Fibroblast of lung (primary cell): ENCODE results near the gene DEFB113. TPM values are rescaled to one million over a fixed set of nuclear protein-coding genes. Genes with fewer than 3 reads are reported as not detected.
"Not testable (repeated sequence)": the region's sequence is repeated elsewhere in the genome, so short reads cannot be mapped to it uniquely, and the experiment has no call there.

Experiments
- DNase-seq, 2 donors: peaks; one replicate each; pipeline versions ENCODE4 v3.0.0 to v3.0.0-alpha.2; 2010; ENCODE audit warnings: low read depth in 2 of 2
- H2AFZ ChIP-seq: 2 replicates; pipeline ENCODE4 v1.5.1; 2012; ENCODE audit warnings: low read length, control low read depth, inconsistent platforms
- H3K27ac ChIP-seq: 2 replicates; pipeline ENCODE4 v1.5.1; 2011; ENCODE audit warnings: low read length, control low read depth; ENCODE audit not compliant: insufficient read depth
- H3K27me3 ChIP-seq: 2 replicates; pipeline ENCODE4 v1.5.1; 2011; ENCODE audit warnings: mild to moderate bottlenecking, low read length; ENCODE audit not compliant: control insufficient read depth, insufficient read depth
- H3K36me3 ChIP-seq: 2 replicates; pipeline ENCODE4 v1.5.1; 2011; ENCODE audit warnings: low read length; ENCODE audit not compliant: control insufficient read depth, insufficient read depth
- H3K4me1 ChIP-seq: 2 replicates; pipeline ENCODE4 v1.5.1; 2011; ENCODE audit warnings: low read length; ENCODE audit not compliant: control insufficient read depth, insufficient read depth; ENCODE audit errors: extremely low read depth
- H3K4me2 ChIP-seq: 2 replicates; pipeline ENCODE4 v1.5.1; 2011; ENCODE audit warnings: low read length, control low read depth; ENCODE audit not compliant: insufficient read depth; ENCODE audit errors: extremely low read depth
- H3K4me3 ChIP-seq, 4 experiments: fragments of 200-600 bp in 1 of 4; sonication (generic) in 1 of 4; replicated peaks in 1 of 4; 2 replicates each; pipeline ENCODE4 v1.5.1; 2011 to 2016; ENCODE audit warnings: low read length in 4 of 4, low read depth in 3 of 4, mild to moderate bottlenecking in 3 of 4, control low read depth in 2 of 4, inconsistent platforms in 1 of 4, mixed read lengths in 1 of 4; ENCODE audit not compliant: insufficient read depth in 1 of 4; ENCODE audit errors: control extremely low read depth in 1 of 4
- H3K79me2 ChIP-seq: 2 replicates; pipeline ENCODE4 v1.5.1; 2012; ENCODE audit warnings: mild to moderate bottlenecking, low read length, inconsistent platforms; ENCODE audit not compliant: control insufficient read depth, insufficient read depth
- H3K9ac ChIP-seq: 2 replicates; pipeline ENCODE4 v1.5.1; 2011; ENCODE audit warnings: mild to moderate bottlenecking, low read length, control low read depth; ENCODE audit not compliant: insufficient read depth
- H3K9me3 ChIP-seq: 2 replicates; pipeline ENCODE4 v1.5.1; 2012; ENCODE audit warnings: low read depth, low read length; ENCODE audit not compliant: control insufficient read depth, insufficient read depth
- H4K20me1 ChIP-seq: 2 replicates; pipeline ENCODE4 v1.5.1; 2011; ENCODE audit warnings: low read length; ENCODE audit not compliant: control insufficient read depth, insufficient read depth; ENCODE audit errors: extremely low read depth
- EZH2 ChIP-seq: IDR thresholded peaks from 2 replicates; pipeline ENCODE4 v1.5.1; 2012; ENCODE audit warnings: low read length, control low read depth, mild to moderate bottlenecking; ENCODE audit errors: missing control alignments
- polyA plus RNA-seq, 2 donors: library from polyadenylated mRNA; depleted of rRNA in 1 of 2; stranded (reverse) in 1 of 2; unstranded in 1 of 2; fragments of >200 nt; gene quantifications; 2 replicates each; pipeline ENCODE4 v1.2.1, GENCODE V29; 2011 to 2012; ENCODE audit warnings: missing spikeins in 1 of 2
- total RNA-seq: library from RNA; depleted of rRNA; stranded (reverse); fragments of >200 nt; gene quantifications from 2 replicates; pipeline ENCODE4 v1.2.1, GENCODE V29; 2014
- TF ChIP-seq, protein P1 (sequence below), 2 donors: IDR thresholded peaks in 1 of 2; conservative IDR thresholded peaks in 1 of 2; 1 replicate in 1 of 2; 2 replicates in 1 of 2; pipeline ENCODE4 v1.5.1; 2011 to 2012; ENCODE audit warnings: low read length in 2 of 2, control low read depth in 1 of 2, inconsistent platforms in 1 of 2, low read depth in 1 of 2, mild to moderate bottlenecking in 1 of 2

Gene DEFB113
- total and polyA plus RNA-seq, 2 donors (not counting 1 experiment from before 2014, with no cell fraction given): not detected

DNA sequence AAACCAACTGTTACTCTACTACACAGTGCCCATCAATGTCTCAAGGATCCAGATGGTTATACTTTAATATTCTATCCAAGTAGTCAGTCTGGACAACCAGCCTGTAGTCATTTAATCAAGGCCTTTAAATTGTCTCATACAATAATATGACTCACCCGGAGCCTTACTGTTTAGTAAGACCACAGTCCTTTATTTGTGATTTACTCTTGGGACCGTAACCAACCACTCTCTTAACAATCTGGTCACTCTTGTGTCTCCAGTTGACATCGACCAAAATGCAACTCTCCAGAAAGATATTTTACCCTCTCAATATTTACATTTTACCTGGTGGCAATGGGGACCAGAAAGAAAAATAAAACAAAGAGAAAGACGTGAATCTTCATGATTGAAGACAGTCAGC, 20.4 kb downstream of the DEFB113 start:
- TF ChIP-seq, protein P1, sequence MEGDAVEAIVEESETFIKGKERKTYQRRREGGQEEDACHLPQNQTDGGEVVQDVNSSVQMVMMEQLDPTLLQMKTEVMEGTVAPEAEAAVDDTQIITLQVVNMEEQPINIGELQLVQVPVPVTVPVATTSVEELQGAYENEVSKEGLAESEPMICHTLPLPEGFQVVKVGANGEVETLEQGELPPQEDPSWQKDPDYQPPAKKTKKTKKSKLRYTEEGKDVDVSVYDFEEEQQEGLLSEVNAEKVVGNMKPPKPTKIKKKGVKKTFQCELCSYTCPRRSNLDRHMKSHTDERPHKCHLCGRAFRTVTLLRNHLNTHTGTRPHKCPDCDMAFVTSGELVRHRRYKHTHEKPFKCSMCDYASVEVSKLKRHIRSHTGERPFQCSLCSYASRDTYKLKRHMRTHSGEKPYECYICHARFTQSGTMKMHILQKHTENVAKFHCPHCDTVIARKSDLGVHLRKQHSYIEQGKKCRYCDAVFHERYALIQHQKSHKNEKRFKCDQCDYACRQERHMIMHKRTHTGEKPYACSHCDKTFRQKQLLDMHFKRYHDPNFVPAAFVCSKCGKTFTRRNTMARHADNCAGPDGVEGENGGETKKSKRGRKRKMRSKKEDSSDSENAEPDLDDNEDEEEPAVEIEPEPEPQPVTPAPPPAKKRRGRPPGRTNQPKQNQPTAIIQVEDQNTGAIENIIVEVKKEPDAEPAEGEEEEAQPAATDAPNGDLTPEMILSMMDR (conservative IDR thresholded peaks at IDR 0.05 in 1 of 2, IDR thresholded peaks at IDR 0.05 in 1 of 2; ENCODE audit: low read depth in 1 of 2, low read length in 2 of 2): no peak
- TF ChIP-seq EZH2: no peak
- Histone ChIP-seq H3K4me2 (no peak overlapping the region), H2AFZ (no peak overlapping the region)

DNA sequence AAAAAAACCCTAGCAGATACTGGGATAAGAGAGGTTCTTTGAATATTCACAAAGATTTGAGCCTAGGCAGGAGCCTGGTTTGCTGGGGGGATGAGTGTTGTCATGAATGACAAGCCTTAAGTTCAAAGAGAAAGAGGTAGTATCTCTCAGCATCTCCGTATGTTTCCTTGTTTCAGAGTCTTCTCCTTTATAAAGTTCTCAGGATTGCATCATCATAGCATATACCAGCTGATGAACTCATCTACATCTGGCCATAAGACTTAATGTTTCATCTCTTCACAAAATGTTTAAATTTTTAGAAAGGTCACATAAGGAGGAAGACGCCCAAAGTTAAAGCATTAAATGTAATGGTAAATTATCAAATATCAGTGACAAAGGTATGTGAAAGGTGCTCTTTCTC, 22.6 kb downstream of the DEFB113 start:
- Histone ChIP-seq H3K36me3 (no peaks in the 10 kb centered on the region), H3K9me3 (no peaks in the 10 kb centered on the region), H3K27me3 (no peaks in the 10 kb centered on the region), H4K20me1 (no peaks in the 10 kb centered on the region), H3K27ac (no peak overlapping the region), H3K4me1 (no peaks in the 10 kb centered on the region), H3K4me3 (no peak overlapping the region), H3K4me2 (no peak overlapping the region), H3K9ac (no peak overlapping the region), H3K79me2 (no peaks in the 10 kb centered on the region), H2AFZ (no peak overlapping the region)
- no peak for DNase-seq
- TF ChIP-seq, protein P1 (conservative IDR thresholded peaks at IDR 0.05 in 1 of 2, IDR thresholded peaks at IDR 0.05 in 1 of 2; ENCODE audit: low read depth in 1 of 2, low read length in 2 of 2): no peak
- no peak for TF ChIP-seq EZH2

More for the DNA sequence above, 20.4 kb downstream of the DEFB113 start:
- Histone ChIP-seq H3K27ac (no peak overlapping the region), H3K27me3 (no peaks in the 10 kb centered on the region), H3K4me1 (no peaks in the 10 kb centered on the region), H3K79me2 (no peaks in the 10 kb centered on the region), H4K20me1 (no peaks in the 10 kb centered on the region), H3K9me3 (no peaks in the 10 kb centered on the region), H3K36me3 (no peaks in the 10 kb centered on the region), H3K4me3 (no peak overlapping the region), H3K9ac (no peak overlapping the region)
- no peak for DNase-seq

DNA sequence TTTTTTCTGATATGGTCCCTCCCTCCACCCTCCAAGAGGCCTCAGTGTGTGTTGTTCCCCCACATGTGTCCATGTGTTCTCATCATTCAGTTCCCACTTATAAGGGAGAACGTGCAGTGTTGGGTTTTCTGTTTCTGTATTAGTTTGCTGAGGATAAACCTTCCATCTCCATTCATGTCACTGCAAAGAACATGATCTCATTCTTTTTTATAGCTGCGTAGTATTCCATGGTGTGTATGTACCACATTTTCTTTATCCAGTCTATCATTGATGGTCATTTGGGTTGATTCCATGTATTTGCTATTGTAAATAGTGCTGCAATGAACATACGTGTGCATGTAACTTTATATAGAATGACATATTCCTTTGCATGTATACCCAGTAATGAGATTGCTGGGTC, 25.4 kb downstream of the DEFB113 start:
- not testable (repeated sequence) for H3K9me3 ChIP-seq, H3K4me1 ChIP-seq, H3K9ac ChIP-seq, H3K27me3 ChIP-seq, H3K4me2 ChIP-seq, H2AFZ ChIP-seq, H4K20me1 ChIP-seq, H3K27ac ChIP-seq, H3K79me2 ChIP-seq, DNase-seq, H3K36me3 ChIP-seq, H3K4me3 ChIP-seq
